ENCODE results near the gene PSME3.

PSME3 gene

GRCh38 chr17:42844761-42845555 is 11.8 kb downstream of the PSME3 start:
- H3K4me2 ChIP-seq (ENCODE audit: low read length): no peak overlapping the region
- no peak overlapping the region for H3K27ac ChIP-seq
- H3K9me3 ChIP-seq (ENCODE audit: control insufficient read depth, low read length): no peaks in the 10 kb centered on the region
- H2AFZ ChIP-seq: no peak overlapping the region
- H3K27me3 ChIP-seq (ENCODE audit: control insufficient read depth, insufficient read depth, low read length): no peaks in the 10 kb centered on the region
- no peaks in the 10 kb centered on the region for H3K79me2 ChIP-seq
- H3K4me3 ChIP-seq (ENCODE audit: low read depth, low read length): no peak overlapping the region
- no peaks in the 10 kb centered on the region for H3K36me3 ChIP-seq (ENCODE audit: control insufficient read depth, insufficient read depth, low read length)
- TF ChIP-seq CTCF (IDR thresholded peaks at IDR 0.05): no peak
- no peak overlapping the region for H3K9ac ChIP-seq
- H3K4me1 ChIP-seq: no peaks in the 10 kb centered on the region

GRCh38 chr17:42845556-42845917 is 12.3 kb downstream of the PSME3 start:
- TF ChIP-seq CTCF (IDR thresholded peaks at IDR 0.05): no peak
- no peak overlapping the region for H2AFZ ChIP-seq
- no peaks in the 10 kb centered on the region for H3K79me2 ChIP-seq
- no peaks in the 10 kb centered on the region for H3K27me3 ChIP-seq (ENCODE audit: control insufficient read depth, insufficient read depth, low read length)
- no peaks in the 10 kb centered on the region for H3K9me3 ChIP-seq (ENCODE audit: control insufficient read depth, low read length)
- no peak overlapping the region for H3K4me3 ChIP-seq (ENCODE audit: low read depth, low read length)
- H3K9ac ChIP-seq: no peak overlapping the region
- no peak overlapping the region for H3K4me2 ChIP-seq (ENCODE audit: low read length)
- no peak overlapping the region for H3K27ac ChIP-seq
- no peaks in the 10 kb centered on the region for H3K4me1 ChIP-seq
- H3K36me3 ChIP-seq (ENCODE audit: control insufficient read depth, insufficient read depth, low read length): no peaks in the 10 kb centered on the region

GRCh38 chr17:42845918-42846593 is 12.9 kb downstream of the PSME3 start:
- Histone ChIP-seq H3K27ac (no peak overlapping the region), H3K4me3 (ENCODE audit: low read depth, low read length) (no peak overlapping the region), H3K9me3 (ENCODE audit: control insufficient read depth, low read length) (no peaks in the 10 kb centered on the region), H3K4me1 (no peaks in the 10 kb centered on the region), H3K36me3 (ENCODE audit: control insufficient read depth, insufficient read depth, low read length) (no peaks in the 10 kb centered on the region), H3K9ac (no peak overlapping the region), H3K27me3 (ENCODE audit: control insufficient read depth, insufficient read depth, low read length) (no peaks in the 10 kb centered on the region), H3K4me2 (ENCODE audit: low read length) (no peak overlapping the region), H3K79me2 (no peaks in the 10 kb centered on the region), H2AFZ (no peak overlapping the region)
- TF ChIP-seq CTCF (IDR thresholded peaks at IDR 0.05): no peak

- Histone ChIP-seq H3K4me2 (ENCODE audit: low read length) (no peak overlapping the region), H3K79me2 (no peaks in the 10 kb centered on the region), H3K9me3 (ENCODE audit: control insufficient read depth, low read length) (no peaks in the 10 kb centered on the region), H3K27ac (no peak overlapping the region), H3K4me1 (no peaks in the 10 kb centered on the region), H3K4me3 (ENCODE audit: low read depth, low read length) (no peak overlapping the region), H3K9ac (no peak overlapping the region), H3K27me3 (ENCODE audit: control insufficient read depth, insufficient read depth, low read length) (no peaks in the 10 kb centered on the region), H3K36me3 (ENCODE audit: control insufficient read depth, insufficient read depth, low read length) (no peaks in the 10 kb centered on the region), H2AFZ (no peak overlapping the region)
- no peak for TF ChIP-seq CTCF (IDR thresholded peaks at IDR 0.05)
These were observed 13.5 kb downstream of the PSME3 start for GRCh38 chr17:42846594-42847280.

Measured in parathyroid adenoma (tissue), 2 donors.